ENCODE results near the gene PACRG. TPM values are rescaled to one million over a fixed set of nuclear protein-coding genes. Genes with fewer than 3 reads are reported as not detected.

PACRG gene
- total and polyA plus RNA-seq, 2 of the 13 experiments (the other 11 are each of a cell fraction or from before 2014, with no cell fraction given): 0.13 TPM; not detected in 1

GRCh38 chr6:163095401-163095800 is 367.6 kb downstream of the PACRG start (continued):
- TF ChIP-seq RBM39 (IDR thresholded peaks at IDR 0.05; ENCODE audit: low read depth, low read length, poor library complexity, severe bottlenecking) (no peak), NRL (CRISPR knock-in tag; IDR thresholded peaks at IDR 0.05; ENCODE audit: borderline replicate concordance) (no peak), ZFP91 (CRISPR knock-in tag; IDR thresholded peaks at IDR 0.05; ENCODE audit: borderline replicate concordance) (no peak), NKX3-1 (CRISPR knock-in tag; IDR thresholded peaks at IDR 0.05) (no peak)
- TF ChIP-seq, protein P1, sequence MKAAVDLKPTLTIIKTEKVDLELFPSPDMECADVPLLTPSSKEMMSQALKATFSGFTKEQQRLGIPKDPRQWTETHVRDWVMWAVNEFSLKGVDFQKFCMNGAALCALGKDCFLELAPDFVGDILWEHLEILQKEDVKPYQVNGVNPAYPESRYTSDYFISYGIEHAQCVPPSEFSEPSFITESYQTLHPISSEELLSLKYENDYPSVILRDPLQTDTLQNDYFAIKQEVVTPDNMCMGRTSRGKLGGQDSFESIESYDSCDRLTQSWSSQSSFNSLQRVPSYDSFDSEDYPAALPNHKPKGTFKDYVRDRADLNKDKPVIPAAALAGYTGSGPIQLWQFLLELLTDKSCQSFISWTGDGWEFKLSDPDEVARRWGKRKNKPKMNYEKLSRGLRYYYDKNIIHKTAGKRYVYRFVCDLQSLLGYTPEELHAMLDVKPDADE (CRISPR knock-in tag; IDR thresholded peaks at IDR 0.05): no peak
- TF ChIP-seq, protein P2, sequence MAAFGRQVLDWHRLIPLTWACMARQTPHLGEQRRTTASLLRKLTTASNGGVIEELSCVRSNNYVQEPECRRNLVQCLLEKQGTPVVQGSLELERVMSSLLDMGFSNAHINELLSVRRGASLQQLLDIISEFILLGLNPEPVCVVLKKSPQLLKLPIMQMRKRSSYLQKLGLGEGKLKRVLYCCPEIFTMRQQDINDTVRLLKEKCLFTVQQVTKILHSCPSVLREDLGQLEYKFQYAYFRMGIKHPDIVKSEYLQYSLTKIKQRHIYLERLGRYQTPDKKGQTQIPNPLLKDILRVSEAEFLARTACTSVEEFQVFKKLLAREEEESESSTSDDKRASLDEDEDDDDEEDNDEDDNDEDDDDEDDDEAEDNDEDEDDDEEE (CRISPR knock-in tag; IDR thresholded peaks at IDR 0.05): no peak

DNA sequence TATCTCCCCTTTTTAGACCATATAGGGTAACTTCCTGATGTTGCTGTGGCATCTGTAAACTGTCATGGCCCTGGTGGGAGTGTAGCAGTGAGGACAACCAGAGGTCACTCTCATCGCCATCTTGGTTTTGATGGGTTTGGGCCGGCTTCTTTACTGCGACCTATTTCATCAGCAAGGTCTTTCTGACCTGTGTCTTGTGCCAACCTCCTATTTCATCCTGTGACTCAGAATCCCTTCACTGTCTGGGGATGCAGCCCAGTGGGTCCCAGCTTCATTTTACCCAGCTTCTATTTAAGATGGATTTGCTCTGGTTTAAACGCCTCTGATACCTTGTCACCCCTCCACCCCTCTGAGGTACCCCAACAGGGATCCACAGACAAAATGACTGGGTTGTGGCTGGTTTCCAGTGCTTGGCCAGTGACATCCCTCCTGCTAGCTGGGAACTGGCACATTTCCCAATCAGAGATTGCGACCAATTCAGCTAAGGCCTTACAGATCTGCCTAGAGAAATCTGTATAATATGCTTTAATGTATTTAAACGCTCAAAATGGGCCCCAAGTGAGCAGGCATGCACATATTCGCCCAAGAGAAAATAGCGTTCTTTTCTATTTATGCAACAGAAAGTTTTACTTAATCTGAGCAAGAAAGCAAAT is 371.2 kb downstream of the PACRG start:
- no peak overlapping the region for H3K4me3 ChIP-seq (replicated peaks in 1 of 3; ENCODE audit: insufficient read depth in 1 of 3, low read depth in 2 of 3, low read length in 3 of 3)
- H3K9me3 ChIP-seq (ENCODE audit: low read length): no peaks in the 10 kb centered on the region
- ChIA-PET POLR2A (no interaction called here), CTCF (ENCODE audit: low intra/inter-chr PET ratio, low total read pairs) (no interaction called here)
- no peak overlapping the region for H3K27ac ChIP-seq (ENCODE audit: extremely low read length, insufficient read depth, low read length)
- no peak for FAIRE-seq
- ATAC-seq: no peak
- intact Hi-C loops (cut with micrococcal nuclease; ENCODE audit: unreplicated experiment): no loop called here
- no peaks in the 10 kb centered on the region for H3K36me3 ChIP-seq (replicated peaks in 1 of 2; ENCODE audit: control insufficient read depth in 1 of 2, insufficient read depth in 2 of 2, low read length in 2 of 2)
- in situ Hi-C loops (cut with HindIII; ENCODE audit: extremely low pct_ligation_motif_present, low pct_unique_long_range_greater_than_20kb): no loop called here
- BruUV-seq (replicated peaks): no TSS peak
- H2AFZ ChIP-seq (ENCODE audit: low read length): no peak overlapping the region
- no peaks in the 10 kb centered on the region for H4K20me1 ChIP-seq (ENCODE audit: insufficient read depth, low read length)
- no peaks in the 10 kb centered on the region for H3K4me1 ChIP-seq (ENCODE audit: insufficient read depth, low read length)
- no peak overlapping the region for H3K9ac ChIP-seq (ENCODE audit: insufficient read depth, low read depth, low read length)
- peaks cover 0 to 17% of the 10 kb centered on the region in 2 experiments; a peak in 4 of 5 replicates for H3K27me3 ChIP-seq (ENCODE audit: control insufficient read depth in 1 of 2, insufficient read depth in 2 of 2, low read length in 2 of 2)
- H3K79me2 ChIP-seq (ENCODE audit: insufficient read depth, low read length): no peaks in the 10 kb centered on the region
- 9% methylated on average over 8 of the region's 8 CpGs for WGBS (ENCODE audit: low lambda C conversion rate)
- H3K4me2 ChIP-seq (ENCODE audit: low read depth, low read length): no peak overlapping the region
- no peak for DNase-seq (ENCODE audit: low spot score)
- no peak for TF ChIP-seq ZNF839 (CRISPR knock-in tag; IDR thresholded peaks at IDR 0.05; ENCODE audit: borderline replicate concordance)
- TF ChIP-seq ZNF761 (CRISPR knock-in tag; conservative IDR thresholded peaks at IDR 0.05): no peak
- TF ChIP-seq ZNF709 (CRISPR knock-in tag; IDR thresholded peaks at IDR 0.05): no peak
- TF ChIP-seq ELF1 (CRISPR knock-in tag; IDR thresholded peaks at IDR 0.05): no peak
- TF ChIP-seq MAFG (CRISPR knock-in tag; IDR thresholded peaks at IDR 0.05): no peak
- TF ChIP-seq KMT2B (CRISPR knock-in tag; IDR thresholded peaks at IDR 0.05): no peak
- no peak for TF ChIP-seq ZNF431 (CRISPR knock-in tag; IDR thresholded peaks at IDR 0.05; ENCODE audit: borderline replicate concordance, low read depth)
- TF ChIP-seq KLF16 (CRISPR knock-in tag; IDR thresholded peaks at IDR 0.05): no peak
- TF ChIP-seq, protein P3, sequence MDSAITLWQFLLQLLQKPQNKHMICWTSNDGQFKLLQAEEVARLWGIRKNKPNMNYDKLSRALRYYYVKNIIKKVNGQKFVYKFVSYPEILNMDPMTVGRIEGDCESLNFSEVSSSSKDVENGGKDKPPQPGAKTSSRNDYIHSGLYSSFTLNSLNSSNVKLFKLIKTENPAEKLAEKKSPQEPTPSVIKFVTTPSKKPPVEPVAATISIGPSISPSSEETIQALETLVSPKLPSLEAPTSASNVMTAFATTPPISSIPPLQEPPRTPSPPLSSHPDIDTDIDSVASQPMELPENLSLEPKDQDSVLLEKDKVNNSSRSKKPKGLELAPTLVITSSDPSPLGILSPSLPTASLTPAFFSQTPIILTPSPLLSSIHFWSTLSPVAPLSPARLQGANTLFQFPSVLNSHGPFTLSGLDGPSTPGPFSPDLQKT (CRISPR knock-in tag; IDR thresholded peaks at IDR 0.05; ENCODE audit: borderline replicate concordance): no peak
- TF ChIP-seq ZNF564 (CRISPR knock-in tag; IDR thresholded peaks at IDR 0.05): no peak
